ENCODE measurements around the gene ESYT3. TPM values are rescaled to one million over a fixed set of nuclear protein-coding genes. Genes with fewer than 3 reads are reported as not detected.

ESYT3 gene
- total RNA-seq, 2 experiments from 2014 or later: 0.22 TPM; not detected in 1

- no peak for TF ChIP-seq CTCF (IDR thresholded peaks at IDR 0.05)
- ATAC-seq (ENCODE audit: poor library complexity) (no peak), DNase-seq (no peak)
- ChIA-PET POLR2A (no interaction called here), CTCF (no interaction called here)
- H3K36me3 Mint-ChIP-seq (ENCODE audit: low read depth): peaks cover 87% of the 10 kb centered on the region
- no peak overlapping the region for H3K27ac Mint-ChIP-seq
- H3K9me3 Mint-ChIP-seq: no peaks in the 10 kb centered on the region
- H3K36me3 ChIP-seq (ENCODE audit: insufficient read depth, low read length): no peaks in the 10 kb centered on the region
- no peaks in the 10 kb centered on the region for H3K4me1 Mint-ChIP-seq (ENCODE audit: low read depth)
- H3K4me3 Mint-ChIP-seq: no peak overlapping the region
- H3K27ac ChIP-seq (ENCODE audit: low read depth in 1 of 2, low read length in 2 of 2): no peak overlapping the region
- H3K4me3 ChIP-seq (ENCODE audit: low read length): no peak overlapping the region
- H3K4me1 ChIP-seq (ENCODE audit: insufficient read depth, low read length): no peaks in the 10 kb centered on the region
- intact Hi-C loops (cut with DNase I, micrococcal nuclease): no loop called here
- H3K27me3 ChIP-seq (ENCODE audit: control insufficient read depth in 1 of 2, insufficient read depth in 2 of 2, low read length in 2 of 2): no peaks in the 10 kb centered on the region
- H3K9me3 ChIP-seq (ENCODE audit: control insufficient read depth in 1 of 2, insufficient read depth in 1 of 2, low read length in 2 of 2): peaks cover 0 to 6% of the 10 kb centered on the region in 2 experiments
- no peaks in the 10 kb centered on the region for H3K27me3 Mint-ChIP-seq
Measured at GRCh38 chr3:138497851-138498250, 63.4 kb downstream of the ESYT3 start.

- no peaks in the 10 kb centered on the region for H3K4me1 Mint-ChIP-seq (ENCODE audit: low read depth)
- DNase-seq (no peak), ATAC-seq (ENCODE audit: poor library complexity) (no peak)
- no peak overlapping the region for H3K4me3 Mint-ChIP-seq
- no peaks in the 10 kb centered on the region for H3K9me3 Mint-ChIP-seq
- H3K9me3 ChIP-seq (ENCODE audit: control insufficient read depth in 1 of 2, insufficient read depth in 1 of 2, low read length in 2 of 2): no peaks in the 10 kb centered on the region
- H3K27ac ChIP-seq (ENCODE audit: low read depth in 1 of 2, low read length in 2 of 2): no peak overlapping the region
- H3K36me3 ChIP-seq (ENCODE audit: insufficient read depth, low read length): no peaks in the 10 kb centered on the region
- no peaks in the 10 kb centered on the region for H3K4me1 ChIP-seq (ENCODE audit: insufficient read depth, low read length)
- CTCF ChIA-PET: no interaction called here
- no peak for TF ChIP-seq CTCF (IDR thresholded peaks at IDR 0.05)
- no peak overlapping the region for H3K4me3 ChIP-seq (ENCODE audit: low read length)
- POLR2A ChIA-PET: no interaction called here
- no peaks in the 10 kb centered on the region for H3K27me3 Mint-ChIP-seq
- no peaks in the 10 kb centered on the region for H3K27me3 ChIP-seq (ENCODE audit: control insufficient read depth in 1 of 2, insufficient read depth in 2 of 2, low read length in 2 of 2)
- peaks cover 86% of the 10 kb centered on the region for H3K36me3 Mint-ChIP-seq (ENCODE audit: low read depth)
- no peak overlapping the region for H3K27ac Mint-ChIP-seq
- intact Hi-C loops (cut with DNase I, micrococcal nuclease): no loop called here
Measured at GRCh38 chr3:138498991-138499390, 64.6 kb downstream of the ESYT3 start.

GRCh38 chr3:138507524-138507923, 73.1 kb downstream of the ESYT3 start:
- no peaks in the 10 kb centered on the region for H3K4me1 Mint-ChIP-seq (ENCODE audit: low read depth)
- H3K4me3 Mint-ChIP-seq: no peak overlapping the region
- H3K9me3 ChIP-seq (ENCODE audit: control insufficient read depth in 1 of 2, insufficient read depth in 1 of 2, low read length in 2 of 2): no peaks in the 10 kb centered on the region
- DNase-seq (no peak), ATAC-seq (ENCODE audit: poor library complexity) (no peak)
- H3K9me3 Mint-ChIP-seq: no peaks in the 10 kb centered on the region
- peaks cover 53% of the 10 kb centered on the region for H3K36me3 Mint-ChIP-seq (ENCODE audit: low read depth)
- TF ChIP-seq CTCF (IDR thresholded peaks at IDR 0.05): no peak
- ChIA-PET CTCF (no interaction called here), POLR2A (no interaction called here)
- no peak overlapping the region for H3K27ac ChIP-seq (ENCODE audit: low read depth in 1 of 2, low read length in 2 of 2)
- H3K4me1 ChIP-seq (ENCODE audit: insufficient read depth, low read length): no peaks in the 10 kb centered on the region
- H3K27ac Mint-ChIP-seq: no peak overlapping the region
- H3K36me3 ChIP-seq (ENCODE audit: insufficient read depth, low read length): peaks cover 4% of the 10 kb centered on the region
- no peak overlapping the region for H3K4me3 ChIP-seq (ENCODE audit: low read length)
- H3K27me3 Mint-ChIP-seq: no peaks in the 10 kb centered on the region
- intact Hi-C loops (cut with DNase I, micrococcal nuclease): no loop called here
- H3K27me3 ChIP-seq (ENCODE audit: control insufficient read depth in 1 of 2, insufficient read depth in 2 of 2, low read length in 2 of 2): no peaks in the 10 kb centered on the region

Measured in CD4-positive, alpha-beta T cell (primary cell).